ENCODE data around the gene ERFE. TPM values are rescaled to one million over a fixed set of nuclear protein-coding genes. Genes with fewer than 3 reads are reported as not detected.

The ERFE gene
- total RNA-seq, 2 donors from 2014 or later, result 0.33 to 1.5 TPM

GRCh38 chr2:238171575-238172187, 12.9 kb downstream of the ERFE start:
- no peak for DNase-seq (ENCODE audit: low spot score)
- no peak overlapping the region for H3K4me3 ChIP-seq
- no peaks in the 10 kb centered on the region for H3K27me3 ChIP-seq
- TF ChIP-seq CTCF (IDR thresholded peaks at IDR 0.05), result no peak
- H3K9me3 ChIP-seq, result no peaks in the 10 kb centered on the region
- peaks cover 0 to 22% of the 10 kb centered on the region in 2 donors for H3K4me1 ChIP-seq
- peaks cover 74% of the 10 kb centered on the region for H3K36me3 ChIP-seq
- H3K27ac ChIP-seq, result no peak overlapping the region

GRCh38 chr2:238172439-238172838, 13.7 kb downstream of the ERFE start:
- Histone ChIP-seq H3K4me1 (peaks cover 0 to 22% of the 10 kb centered on the region in 2 donors), H3K27ac (no peak overlapping the region), H3K36me3 (peaks cover 82% of the 10 kb centered on the region), H3K4me3 (no peak overlapping the region), H3K9me3 (no peaks in the 10 kb centered on the region), H3K27me3 (no peaks in the 10 kb centered on the region)
- no peak for TF ChIP-seq CTCF (IDR thresholded peaks at IDR 0.05)
- no peak for DNase-seq (ENCODE audit: low spot score)

GRCh38 chr2:238173692-238174091, 14.9 kb downstream of the ERFE start:
- Histone ChIP-seq H3K36me3 (peaks cover 86% of the 10 kb centered on the region), H3K27me3 (no peaks in the 10 kb centered on the region), H3K4me1 (peaks cover 0 to 21% of the 10 kb centered on the region in 2 donors), H3K9me3 (no peaks in the 10 kb centered on the region), H3K27ac (no peak overlapping the region), H3K4me3 (no peak overlapping the region)
- no peak for DNase-seq (ENCODE audit: low spot score)
- no peak for TF ChIP-seq CTCF (IDR thresholded peaks at IDR 0.05)

GRCh38 chr2:238174291-238174690, 15.5 kb downstream of the ERFE start:
- no peak for TF ChIP-seq CTCF (IDR thresholded peaks at IDR 0.05)
- no peak overlapping the region for H3K4me3 ChIP-seq

GRCh38 chr2:238174701-238175100, 15.9 kb downstream of the ERFE start:
- Histone ChIP-seq H3K9me3 (no peaks in the 10 kb centered on the region), H3K4me3 (no peak overlapping the region), H3K27me3 (no peaks in the 10 kb centered on the region), H3K27ac (no peak overlapping the region), H3K36me3 (peaks cover 89% of the 10 kb centered on the region), H3K4me1 (peaks cover 0 to 11% of the 10 kb centered on the region in 2 donors)
- no peak for TF ChIP-seq CTCF (IDR thresholded peaks at IDR 0.05)
- DNase-seq (ENCODE audit: low spot score), result no peak

More at GRCh38 chr2:238174291-238174690, 15.5 kb downstream of the ERFE start:
- peaks cover 86% of the 10 kb centered on the region for H3K36me3 ChIP-seq
- no peaks in the 10 kb centered on the region for H3K9me3 ChIP-seq
- no peaks in the 10 kb centered on the region for H3K27me3 ChIP-seq
- no peak for DNase-seq (ENCODE audit: low spot score)
- H3K4me1 ChIP-seq, result peaks cover 0 to 15% of the 10 kb centered on the region in 2 donors
- no peak overlapping the region for H3K27ac ChIP-seq

- no peaks in the 10 kb centered on the region for H3K4me1 ChIP-seq
- TF ChIP-seq CTCF (IDR thresholded peaks at IDR 0.05), result no peak
- peaks cover 95% of the 10 kb centered on the region for H3K36me3 ChIP-seq
- H3K9me3 ChIP-seq, result no peaks in the 10 kb centered on the region
- H3K27ac ChIP-seq, result no peak overlapping the region
- no peak overlapping the region for H3K4me3 ChIP-seq
- DNase-seq (ENCODE audit: low spot score), result no peak
- no peaks in the 10 kb centered on the region for H3K27me3 ChIP-seq
These were observed 17.8 kb downstream of the ERFE start for GRCh38 chr2:238176613-238177012.

Measured in right atrium auricular region (tissue), 2 donors.